Measurements from ENCODE around the gene TCF7L2. TPM values are rescaled to one million over a fixed set of nuclear protein-coding genes. Genes with fewer than 3 reads are reported as not detected.

TCF7L2 gene
- total and polyA plus RNA-seq, 2 donors (not counting 1 experiment from before 2014, with no cell fraction given): 3.4 to 5.0 TPM

DNA sequence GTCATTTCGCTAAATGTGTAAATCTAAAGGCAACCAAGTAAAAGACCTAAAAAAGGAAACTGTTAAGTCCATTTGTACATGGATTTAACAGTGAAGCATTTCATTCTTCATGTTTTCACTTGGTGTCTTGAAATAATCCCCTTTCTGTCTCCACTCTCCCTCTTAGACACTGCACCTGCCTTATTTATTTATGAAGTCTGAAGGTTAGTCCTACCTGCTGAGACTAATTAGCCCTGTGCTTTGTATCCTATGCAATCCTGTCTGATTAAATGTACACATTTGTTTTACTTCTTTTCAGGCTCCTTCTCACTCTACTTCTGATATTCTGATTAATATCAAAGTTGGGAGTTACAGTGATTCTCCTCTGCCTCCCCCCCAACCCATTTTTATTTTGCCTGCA lies 1.9 kb upstream of the TCF7L2 start:
- TF ChIP-seq, protein P1, sequence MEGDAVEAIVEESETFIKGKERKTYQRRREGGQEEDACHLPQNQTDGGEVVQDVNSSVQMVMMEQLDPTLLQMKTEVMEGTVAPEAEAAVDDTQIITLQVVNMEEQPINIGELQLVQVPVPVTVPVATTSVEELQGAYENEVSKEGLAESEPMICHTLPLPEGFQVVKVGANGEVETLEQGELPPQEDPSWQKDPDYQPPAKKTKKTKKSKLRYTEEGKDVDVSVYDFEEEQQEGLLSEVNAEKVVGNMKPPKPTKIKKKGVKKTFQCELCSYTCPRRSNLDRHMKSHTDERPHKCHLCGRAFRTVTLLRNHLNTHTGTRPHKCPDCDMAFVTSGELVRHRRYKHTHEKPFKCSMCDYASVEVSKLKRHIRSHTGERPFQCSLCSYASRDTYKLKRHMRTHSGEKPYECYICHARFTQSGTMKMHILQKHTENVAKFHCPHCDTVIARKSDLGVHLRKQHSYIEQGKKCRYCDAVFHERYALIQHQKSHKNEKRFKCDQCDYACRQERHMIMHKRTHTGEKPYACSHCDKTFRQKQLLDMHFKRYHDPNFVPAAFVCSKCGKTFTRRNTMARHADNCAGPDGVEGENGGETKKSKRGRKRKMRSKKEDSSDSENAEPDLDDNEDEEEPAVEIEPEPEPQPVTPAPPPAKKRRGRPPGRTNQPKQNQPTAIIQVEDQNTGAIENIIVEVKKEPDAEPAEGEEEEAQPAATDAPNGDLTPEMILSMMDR (conservative IDR thresholded peaks at IDR 0.05 in 1 of 2, IDR thresholded peaks at IDR 0.05 in 1 of 2; ENCODE audit: low read depth in 1 of 2, low read length in 2 of 2): no peak
- TF ChIP-seq EZH2 (IDR thresholded peaks at IDR 0.05; ENCODE audit: low read length, missing control alignments): no peak
- Histone ChIP-seq H3K4me2 (ENCODE audit: extremely low read depth, insufficient read depth, low read length) (no peak overlapping the region), H2AFZ (ENCODE audit: low read length) (no peak overlapping the region), H3K36me3 (ENCODE audit: control insufficient read depth, insufficient read depth, low read length) (no peaks in the 10 kb centered on the region), H3K79me2 (ENCODE audit: control insufficient read depth, insufficient read depth, low read length) (peaks cover 21% of the 10 kb centered on the region), H3K9ac (ENCODE audit: insufficient read depth, low read length) (no peak overlapping the region), H4K20me1 (ENCODE audit: control insufficient read depth, extremely low read depth, insufficient read depth, low read length) (no peaks in the 10 kb centered on the region), H3K27ac (ENCODE audit: insufficient read depth, low read length) (no peak overlapping the region), H3K27me3 (ENCODE audit: control insufficient read depth, insufficient read depth, low read length) (no peaks in the 10 kb centered on the region), H3K9me3 (ENCODE audit: control insufficient read depth, insufficient read depth, low read depth, low read length) (no peaks in the 10 kb centered on the region), H3K4me1 (ENCODE audit: control insufficient read depth, extremely low read depth, insufficient read depth, low read length) (no peaks in the 10 kb centered on the region), H3K4me3 (replicated peaks in 1 of 4; ENCODE audit: control extremely low read depth in 1 of 4, insufficient read depth in 1 of 4, low read depth in 3 of 4, low read length in 4 of 4) (no peak overlapping the region)
- DNase-seq (ENCODE audit: low read depth in 2 of 2): no peak

DNA sequence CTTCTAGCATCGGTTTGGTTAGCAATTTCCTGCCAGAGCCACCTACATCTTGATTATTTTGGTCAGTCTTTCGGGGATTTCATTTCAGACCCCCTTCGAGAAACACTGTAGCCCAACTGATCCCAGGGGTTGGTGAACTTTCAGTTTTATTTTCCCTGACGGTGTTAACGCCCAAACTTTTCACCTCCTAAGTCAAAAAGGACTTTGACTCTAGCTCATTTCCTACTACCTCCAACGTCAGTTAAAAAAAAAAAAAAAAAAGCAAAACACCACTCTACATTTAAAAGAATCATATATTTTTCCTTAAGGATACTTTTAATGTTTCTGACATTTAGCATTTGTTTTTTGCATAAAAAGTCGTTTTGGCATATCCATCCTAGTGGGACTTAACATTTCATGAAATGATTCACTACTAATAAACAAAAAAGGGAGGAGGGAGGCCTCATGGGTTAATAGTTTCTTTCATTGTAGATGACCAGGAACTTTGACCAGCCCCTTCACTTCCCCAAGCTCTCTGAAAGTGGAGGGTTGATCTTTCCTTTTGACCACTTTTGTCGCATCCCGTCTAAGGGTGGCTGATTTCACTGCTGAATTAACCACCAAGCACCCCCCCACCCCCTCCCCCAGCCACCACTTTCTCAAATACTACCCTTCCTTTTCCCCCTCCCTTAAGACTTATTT lies 764 bp upstream of the TCF7L2 start:
- H3K27ac ChIP-seq (ENCODE audit: insufficient read depth, low read length): no peak overlapping the region
- H3K27me3 ChIP-seq (ENCODE audit: control insufficient read depth, insufficient read depth, low read length): no peaks in the 10 kb centered on the region
- peaks cover 32% of the 10 kb centered on the region for H3K79me2 ChIP-seq (ENCODE audit: control insufficient read depth, insufficient read depth, low read length)
- no peaks in the 10 kb centered on the region for H4K20me1 ChIP-seq (ENCODE audit: control insufficient read depth, extremely low read depth, insufficient read depth, low read length)
- no peaks in the 10 kb centered on the region for H3K9me3 ChIP-seq (ENCODE audit: control insufficient read depth, insufficient read depth, low read depth, low read length)
- no peaks in the 10 kb centered on the region for H3K36me3 ChIP-seq (ENCODE audit: control insufficient read depth, insufficient read depth, low read length)
- no peak overlapping the region for H2AFZ ChIP-seq (ENCODE audit: low read length)
- H3K4me2 ChIP-seq (ENCODE audit: extremely low read depth, insufficient read depth, low read length): peak overlapping the region; percentile 63
- DNase-seq (ENCODE audit: low read depth in 2 of 2): peak; percentile 16 to 50
- H3K9ac ChIP-seq (ENCODE audit: insufficient read depth, low read length): peak overlapping the region; percentile 49
- no peak for TF ChIP-seq EZH2 (IDR thresholded peaks at IDR 0.05; ENCODE audit: low read length, missing control alignments)
- TF ChIP-seq, protein P1 (conservative IDR thresholded peaks at IDR 0.05 in 1 of 2, IDR thresholded peaks at IDR 0.05 in 1 of 2; ENCODE audit: low read depth in 1 of 2, low read length in 2 of 2): no peak
- H3K4me1 ChIP-seq (ENCODE audit: control insufficient read depth, extremely low read depth, insufficient read depth, low read length): peaks cover 3% of the 10 kb centered on the region
- peak overlapping the region; percentile 36 to 51 (median 44) for H3K4me3 ChIP-seq (replicated peaks in 1 of 4; ENCODE audit: control extremely low read depth in 1 of 4, insufficient read depth in 1 of 4, low read depth in 3 of 4, low read length in 4 of 4)

DNA sequence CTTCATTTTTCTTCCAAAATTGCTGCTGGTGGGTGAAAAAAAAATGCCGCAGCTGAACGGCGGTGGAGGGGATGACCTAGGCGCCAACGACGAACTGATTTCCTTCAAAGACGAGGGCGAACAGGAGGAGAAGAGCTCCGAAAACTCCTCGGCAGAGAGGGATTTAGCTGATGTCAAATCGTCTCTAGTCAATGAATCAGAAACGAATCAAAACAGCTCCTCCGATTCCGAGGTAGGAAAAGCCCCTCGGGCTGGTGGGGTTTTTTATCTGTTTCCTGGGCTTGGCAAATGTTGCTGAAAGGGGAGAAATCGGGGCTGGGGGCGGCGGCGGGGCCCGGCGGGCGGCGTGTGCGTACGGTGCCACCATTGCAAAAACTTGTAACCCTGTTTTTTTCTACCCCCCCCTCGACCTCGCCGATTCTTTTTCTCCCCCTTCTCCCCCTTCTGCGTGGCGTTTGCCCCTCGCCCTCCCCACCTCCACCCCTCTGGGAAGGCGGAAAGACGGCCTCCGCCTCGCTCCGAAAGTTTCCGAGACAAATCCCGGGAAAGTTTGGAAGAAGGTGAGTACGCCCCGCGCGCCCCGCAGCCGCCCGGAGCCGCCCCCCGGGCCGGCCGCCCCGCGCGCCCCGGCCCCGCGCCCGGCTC lies 789 bp downstream of the TCF7L2 start:
- no peaks in the 10 kb centered on the region for H3K27me3 ChIP-seq (ENCODE audit: control insufficient read depth, insufficient read depth, low read length)
- H3K36me3 ChIP-seq (ENCODE audit: control insufficient read depth, insufficient read depth, low read length): no peaks in the 10 kb centered on the region
- H2AFZ ChIP-seq (ENCODE audit: low read length): no peak overlapping the region
- peak overlapping the region; percentile 54 for H3K4me2 ChIP-seq (ENCODE audit: extremely low read depth, insufficient read depth, low read length)
- H3K9ac ChIP-seq (ENCODE audit: insufficient read depth, low read length): peak overlapping the region; percentile 82
- H3K4me3 ChIP-seq (replicated peaks in 1 of 4; ENCODE audit: control extremely low read depth in 1 of 4, insufficient read depth in 1 of 4, low read depth in 3 of 4, low read length in 4 of 4): peak overlapping the region; percentile 74 to 93 (median 79)
- peak; percentile 43 to 53 for DNase-seq (ENCODE audit: low read depth in 2 of 2)
- TF ChIP-seq, protein P1 (conservative IDR thresholded peaks at IDR 0.05 in 1 of 2, IDR thresholded peaks at IDR 0.05 in 1 of 2; ENCODE audit: low read depth in 1 of 2, low read length in 2 of 2): no peak
- no peak for TF ChIP-seq EZH2 (IDR thresholded peaks at IDR 0.05; ENCODE audit: low read length, missing control alignments)
- H4K20me1 ChIP-seq (ENCODE audit: control insufficient read depth, extremely low read depth, insufficient read depth, low read length): no peaks in the 10 kb centered on the region
- H3K27ac ChIP-seq (ENCODE audit: insufficient read depth, low read length): peak overlapping the region; percentile 91
- no peaks in the 10 kb centered on the region for H3K9me3 ChIP-seq (ENCODE audit: control insufficient read depth, insufficient read depth, low read depth, low read length)
- peaks cover 3% of the 10 kb centered on the region for H3K4me1 ChIP-seq (ENCODE audit: control insufficient read depth, extremely low read depth, insufficient read depth, low read length)
- peaks cover 47% of the 10 kb centered on the region for H3K79me2 ChIP-seq (ENCODE audit: control insufficient read depth, insufficient read depth, low read length)
